ENCODE data around the gene DNMT1. TPM values are rescaled to one million over a fixed set of nuclear protein-coding genes. Genes with fewer than 3 reads are reported as not detected.
"Not testable (repeated sequence)": the region's sequence is repeated elsewhere in the genome, so short reads cannot be mapped to it uniquely, and the experiment has no call there.

DNMT1 gene
- total RNA-seq, 2 experiments from 2014 or later, result 372 to 379 TPM

GRCh38 chr19:10182076-10182475 lies 12.7 kb downstream of the DNMT1 start:
- H3K27me3 Mint-ChIP-seq, result no peaks in the 10 kb centered on the region
- TF ChIP-seq, protein P1, sequence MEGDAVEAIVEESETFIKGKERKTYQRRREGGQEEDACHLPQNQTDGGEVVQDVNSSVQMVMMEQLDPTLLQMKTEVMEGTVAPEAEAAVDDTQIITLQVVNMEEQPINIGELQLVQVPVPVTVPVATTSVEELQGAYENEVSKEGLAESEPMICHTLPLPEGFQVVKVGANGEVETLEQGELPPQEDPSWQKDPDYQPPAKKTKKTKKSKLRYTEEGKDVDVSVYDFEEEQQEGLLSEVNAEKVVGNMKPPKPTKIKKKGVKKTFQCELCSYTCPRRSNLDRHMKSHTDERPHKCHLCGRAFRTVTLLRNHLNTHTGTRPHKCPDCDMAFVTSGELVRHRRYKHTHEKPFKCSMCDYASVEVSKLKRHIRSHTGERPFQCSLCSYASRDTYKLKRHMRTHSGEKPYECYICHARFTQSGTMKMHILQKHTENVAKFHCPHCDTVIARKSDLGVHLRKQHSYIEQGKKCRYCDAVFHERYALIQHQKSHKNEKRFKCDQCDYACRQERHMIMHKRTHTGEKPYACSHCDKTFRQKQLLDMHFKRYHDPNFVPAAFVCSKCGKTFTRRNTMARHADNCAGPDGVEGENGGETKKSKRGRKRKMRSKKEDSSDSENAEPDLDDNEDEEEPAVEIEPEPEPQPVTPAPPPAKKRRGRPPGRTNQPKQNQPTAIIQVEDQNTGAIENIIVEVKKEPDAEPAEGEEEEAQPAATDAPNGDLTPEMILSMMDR (IDR thresholded peaks at IDR 0.05), result no peak
- ChIA-PET CTCF (interaction anchor here (0.8 to 1.3 kb wide), 2 partner anchors 54 to 68 kb away, joined by 3 to 5 read pairs; no protein-coding TSS in a partner anchor), POLR2A (interaction anchor here (0.6 to 2.2 kb wide), 7 partner anchors 10 to 25 kb away, joined by 3 to 10 read pairs (median 4); partner anchors contain the start of gene DNMT1)
- ATAC-seq (no peak), DNase-seq (no peak)
- no peaks in the 10 kb centered on the region for H3K9me3 Mint-ChIP-seq
- intact Hi-C loops (cut with micrococcal nuclease), result no loop called here
- no peak overlapping the region for H3K27ac Mint-ChIP-seq
- H3K36me3 Mint-ChIP-seq (ENCODE audit: low read depth), result peaks cover 45% of the 10 kb centered on the region
- peaks cover 15% of the 10 kb centered on the region for H3K4me1 Mint-ChIP-seq (ENCODE audit: low read depth)
- no peak overlapping the region for H3K4me3 Mint-ChIP-seq

DNA sequence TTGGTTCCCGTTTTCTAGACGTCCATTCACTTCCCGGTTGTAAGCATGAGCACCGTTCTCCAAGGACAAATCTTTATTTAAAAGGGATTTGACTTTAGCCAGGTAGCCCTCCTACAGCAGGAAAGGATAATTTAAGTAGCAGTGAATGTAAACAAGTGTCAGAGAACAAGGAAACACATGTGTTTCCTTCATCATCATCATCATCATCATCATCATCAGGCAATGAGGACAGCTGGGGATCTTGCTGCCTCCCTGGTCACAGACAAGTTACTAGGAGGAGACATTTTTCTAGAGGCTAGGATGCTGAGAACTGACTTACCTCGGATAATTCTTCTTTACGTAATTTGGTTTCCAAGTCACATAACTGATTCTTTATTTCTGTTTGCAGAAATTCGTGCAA lies 14.3 kb downstream of the DNMT1 start:
- ChIA-PET CTCF (interaction anchor here (1.0 kb wide), 1 partner anchor 48 kb away, joined by 3 read pairs; no protein-coding TSS in a partner anchor), POLR2A (interaction anchor here (1.5 to 2.1 kb wide), 2 partner anchors 10 kb away, joined by 6 to 9 read pairs; no protein-coding TSS in a partner anchor)
- ATAC-seq, result no peak
- TF ChIP-seq, protein P1 (IDR thresholded peaks at IDR 0.05), result no peak
- H3K4me3 Mint-ChIP-seq, result no peak overlapping the region
- H3K9me3 Mint-ChIP-seq, result no peaks in the 10 kb centered on the region
- peaks cover 45% of the 10 kb centered on the region for H3K36me3 Mint-ChIP-seq (ENCODE audit: low read depth)
- H3K27me3 Mint-ChIP-seq, result no peaks in the 10 kb centered on the region
- intact Hi-C loops (cut with micrococcal nuclease), result no loop called here
- H3K4me1 Mint-ChIP-seq (ENCODE audit: low read depth), result peaks cover 12% of the 10 kb centered on the region
- DNase-seq, result no peak
- H3K27ac Mint-ChIP-seq, result no peak overlapping the region

DNA sequence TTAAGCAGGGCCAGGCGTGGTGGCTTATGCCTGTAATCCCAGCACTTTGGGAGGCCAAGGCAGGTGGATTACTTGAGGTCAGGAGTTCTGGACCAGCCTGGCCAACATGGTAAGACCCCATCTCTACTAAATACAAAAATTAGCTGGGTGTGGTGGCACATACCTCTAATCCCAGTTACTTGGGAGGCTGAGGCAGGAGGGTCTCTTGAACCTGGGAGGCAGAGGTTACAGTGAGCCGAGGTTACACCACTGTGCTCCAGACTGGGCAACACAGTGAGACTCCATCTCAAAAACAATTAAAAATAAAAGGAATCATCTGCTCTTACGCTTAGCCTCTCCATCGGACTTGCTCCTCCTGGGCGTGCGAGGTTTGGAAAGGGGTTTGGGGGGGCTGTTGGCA lies 14.7 kb downstream of the DNMT1 start:
- intact Hi-C loops (cut with micrococcal nuclease); H3K27me3 Mint-ChIP-seq; DNase-seq; H3K9me3 Mint-ChIP-seq; H3K4me3 Mint-ChIP-seq; H3K27ac Mint-ChIP-seq; CTCF ChIA-PET; ATAC-seq: not testable (repeated sequence)
- H3K36me3 Mint-ChIP-seq (ENCODE audit: low read depth), result peaks cover 47% of the 10 kb centered on the region
- peaks cover 12% of the 10 kb centered on the region for H3K4me1 Mint-ChIP-seq (ENCODE audit: low read depth)
- POLR2A ChIA-PET, result interaction anchor here (1.5 to 2.6 kb wide), 2 partner anchors 10 kb away, joined by 6 to 8 read pairs; no protein-coding TSS in a partner anchor

GRCh38 chr19:10173527-10173926 lies 21.2 kb downstream of the DNMT1 start:
- Mint-ChIP-seq H3K27ac (no peak overlapping the region), H3K9me3 (no peaks in the 10 kb centered on the region), H3K4me3 (no peak overlapping the region), H3K27me3 (no peaks in the 10 kb centered on the region), H3K36me3 (ENCODE audit: low read depth) (peaks cover 60% of the 10 kb centered on the region), H3K4me1 (ENCODE audit: low read depth) (peaks cover 3% of the 10 kb centered on the region)
- no peak for ATAC-seq
- no peak for DNase-seq
- TF ChIP-seq, protein P1 (IDR thresholded peaks at IDR 0.05), result no peak
- POLR2A ChIA-PET, result interaction anchor here (0.7 to 1.8 kb wide), 4 partner anchors 8 to 80 kb away, joined by 3 to 6 read pairs (median 4); partner anchors contain the start of gene MRPL4
- CTCF ChIA-PET, result no interaction called here
- intact Hi-C loops (cut with micrococcal nuclease), result no loop called here

DNA sequence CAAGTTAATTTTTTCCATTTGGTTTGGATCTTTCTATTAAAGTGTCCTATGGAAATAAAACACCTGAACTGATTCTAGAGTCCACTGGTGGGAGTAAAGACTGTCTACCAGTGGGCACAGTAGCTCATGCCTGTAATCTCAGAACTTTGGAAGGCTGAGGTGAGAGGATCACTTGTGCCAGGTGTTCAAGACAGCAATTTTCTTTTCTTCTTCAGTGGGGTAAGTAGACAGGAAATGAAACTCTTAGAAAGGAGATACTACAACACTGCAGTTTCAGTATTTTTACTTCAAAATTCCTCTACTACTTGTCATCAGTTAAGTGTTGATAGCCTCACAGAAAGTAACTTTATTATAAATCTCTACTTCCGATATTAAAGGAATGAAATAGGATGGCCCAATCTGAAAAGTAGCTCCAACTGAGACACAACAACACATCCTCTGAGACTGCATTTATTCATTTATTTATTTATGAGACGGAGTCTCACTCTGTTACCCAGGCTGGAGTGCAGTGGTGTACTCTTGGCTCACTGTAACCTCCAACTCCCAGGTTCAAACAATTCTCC lies 26.3 kb downstream of the DNMT1 start:
- no peaks in the 10 kb centered on the region for H3K9me3 Mint-ChIP-seq
- CTCF ChIA-PET, result interaction anchor here (2.6 kb wide), 1 partner anchor 81 kb away, joined by 9 read pairs; no protein-coding TSS in a partner anchor
- POLR2A ChIA-PET, result interaction anchor here (0.7 to 2.1 kb wide), 3 partner anchors 18 to 30 kb away, joined by 4 to 7 read pairs (median 4); no protein-coding TSS in a partner anchor

More for the DNA sequence above, 26.3 kb downstream of the DNMT1 start:
- Mint-ChIP-seq H3K4me1 (ENCODE audit: low read depth) (peaks cover 4% of the 10 kb centered on the region), H3K4me3 (no peak overlapping the region), H3K27me3 (no peaks in the 10 kb centered on the region), H3K27ac (peak overlapping the region; percentile 20), H3K36me3 (ENCODE audit: low read depth) (peaks cover 63% of the 10 kb centered on the region)
- no peak for DNase-seq
- no peak for ATAC-seq
- intact Hi-C loops (cut with micrococcal nuclease), result no loop called here
- TF ChIP-seq, protein P1 (IDR thresholded peaks at IDR 0.05), result no peak
